GM12874 (cell line): ENCODE results near the gene RNF144B.

Experiments used
- CTCF ChIP-seq: IDR thresholded peaks from 2 replicates; pipeline ENCODE4 v1.5.1; 2011; ENCODE audit warnings: low read depth, mild to moderate bottlenecking, control low read depth, low read length, moderate library complexity; ENCODE audit not compliant: insufficient read depth

The RNF144B gene

GRCh38 chr6:18414116-18414515 is 27.0 kb downstream of the RNF144B start:
- no peak for TF ChIP-seq CTCF

GRCh38 chr6:18415207-18415606 is 28.1 kb downstream of the RNF144B start:
- TF ChIP-seq CTCF, result no peak

- TF ChIP-seq CTCF, result no peak
Measured at GRCh38 chr6:18415671-18416340, 28.7 kb downstream of the RNF144B start.

- TF ChIP-seq CTCF, result no peak
Measured at GRCh38 chr6:18416341-18416679, 29.2 kb downstream of the RNF144B start.

- TF ChIP-seq CTCF, result no peak
Measured at GRCh38 chr6:18420328-18420727, 33.2 kb downstream of the RNF144B start.

GRCh38 chr6:18422136-18422535 is 35.0 kb downstream of the RNF144B start:
- TF ChIP-seq CTCF, result no peak

- no peak for TF ChIP-seq CTCF
Measured at GRCh38 chr6:18423426-18423825, 36.3 kb downstream of the RNF144B start.

GRCh38 chr6:18424201-18424600 is 37.1 kb downstream of the RNF144B start:
- no peak for TF ChIP-seq CTCF
